ENCODE measurements around the gene PCDH10. TPM values are rescaled to one million over a fixed set of nuclear protein-coding genes. Genes with fewer than 3 reads are reported as not detected.

Gene PCDH10
- total and polyA plus RNA-seq, 10 of the 15 experiments (the other 5 are each of a cell fraction or from before 2014, with no cell fraction given) = under 0.01 to 0.38 (median 0.02) TPM; not detected in 6

- no peak for TF ChIP-seq KDM1A (IDR thresholded peaks at IDR 0.05; ENCODE audit: borderline replicate concordance)
- TF ChIP-seq MYC (IDR thresholded peaks at IDR 0.05; ENCODE audit: insufficient read depth, insufficient read length, insufficient replicate concordance, low read length, severe bottlenecking) = no peak
- no peak for TF ChIP-seq FOS (IDR thresholded peaks at IDR 0.05; ENCODE audit: borderline replicate concordance, extremely low read depth, insufficient read length)
- TF ChIP-seq RELA (IDR thresholded peaks at IDR 0.05; ENCODE audit: borderline replicate concordance, partially characterized antibody) = no peak
- no peak for TF ChIP-seq NR2C2 (IDR thresholded peaks at IDR 0.05; ENCODE audit: borderline replicate concordance, control insufficient read depth, insufficient read length, low read depth)
- TF ChIP-seq JUND (IDR thresholded peaks at IDR 0.05; ENCODE audit: low read depth, low read length) = no peak
- TF ChIP-seq, protein P1, sequence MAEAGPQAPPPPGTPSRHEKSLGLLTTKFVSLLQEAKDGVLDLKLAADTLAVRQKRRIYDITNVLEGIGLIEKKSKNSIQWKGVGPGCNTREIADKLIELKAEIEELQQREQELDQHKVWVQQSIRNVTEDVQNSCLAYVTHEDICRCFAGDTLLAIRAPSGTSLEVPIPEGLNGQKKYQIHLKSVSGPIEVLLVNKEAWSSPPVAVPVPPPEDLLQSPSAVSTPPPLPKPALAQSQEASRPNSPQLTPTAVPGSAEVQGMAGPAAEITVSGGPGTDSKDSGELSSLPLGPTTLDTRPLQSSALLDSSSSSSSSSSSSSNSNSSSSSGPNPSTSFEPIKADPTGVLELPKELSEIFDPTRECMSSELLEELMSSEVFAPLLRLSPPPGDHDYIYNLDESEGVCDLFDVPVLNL (IDR thresholded peaks at IDR 0.05; ENCODE audit: low read depth, low read length) = no peak
- TF ChIP-seq CREM (IDR thresholded peaks at IDR 0.05; ENCODE audit: low read depth) = no peak
- TF ChIP-seq WRNIP1 (IDR thresholded peaks at IDR 0.05; ENCODE audit: borderline replicate concordance, low read depth, low read length) = no peak
- no peak for TF ChIP-seq IKZF1 (conservative IDR thresholded peaks at IDR 0.05)
- TF ChIP-seq NR2C1 (IDR thresholded peaks at IDR 0.05) = no peak
- no peak for TF ChIP-seq NRF1 (conservative IDR thresholded peaks at IDR 0.05; ENCODE audit: low read depth, low read length)
- TF ChIP-seq POU2F2 (IDR thresholded peaks at IDR 0.05; ENCODE audit: borderline replicate concordance, low read depth, low read length) = no peak
- TF ChIP-seq, protein P2, sequence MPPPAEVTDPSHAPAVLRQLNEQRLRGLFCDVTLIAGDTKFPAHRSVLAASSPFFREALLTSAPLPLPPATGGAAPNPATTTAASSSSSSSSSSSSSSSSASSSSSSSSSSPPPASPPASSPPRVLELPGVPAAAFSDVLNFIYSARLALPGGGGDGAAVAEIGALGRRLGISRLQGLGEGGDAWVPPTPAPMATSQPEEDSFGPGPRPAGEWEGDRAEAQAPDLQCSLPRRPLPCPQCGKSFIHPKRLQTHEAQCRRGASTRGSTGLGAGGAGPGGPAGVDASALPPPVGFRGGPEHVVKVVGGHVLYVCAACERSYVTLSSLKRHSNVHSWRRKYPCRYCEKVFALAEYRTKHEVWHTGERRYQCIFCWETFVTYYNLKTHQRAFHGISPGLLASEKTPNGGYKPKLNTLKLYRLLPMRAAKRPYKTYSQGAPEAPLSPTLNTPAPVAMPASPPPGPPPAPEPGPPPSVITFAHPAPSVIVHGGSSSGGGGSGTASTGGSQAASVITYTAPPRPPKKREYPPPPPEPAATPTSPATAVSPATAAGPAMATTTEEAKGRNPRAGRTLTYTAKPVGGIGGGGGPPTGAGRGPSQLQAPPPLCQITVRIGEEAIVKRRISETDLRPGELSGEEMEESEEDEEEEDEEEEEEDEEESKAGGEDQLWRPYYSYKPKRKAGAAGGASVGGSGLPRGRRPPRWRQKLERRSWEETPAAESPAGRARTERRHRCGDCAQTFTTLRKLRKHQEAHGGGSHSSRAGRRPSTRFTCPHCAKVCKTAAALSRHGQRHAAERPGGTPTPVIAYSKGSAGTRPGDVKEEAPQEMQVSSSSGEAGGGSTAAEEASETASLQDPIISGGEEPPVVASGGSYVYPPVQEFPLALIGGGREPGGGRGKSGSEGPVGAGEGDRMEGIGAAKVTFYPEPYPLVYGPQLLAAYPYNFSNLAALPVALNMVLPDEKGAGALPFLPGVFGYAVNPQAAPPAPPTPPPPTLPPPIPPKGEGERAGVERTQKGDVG (CRISPR knock-in tag; IDR thresholded peaks at IDR 0.05) = no peak
- no peak for TF ChIP-seq POLR2AphosphoS5 (IDR thresholded peaks at IDR 0.05; ENCODE audit: low read length)
- TF ChIP-seq FOXM1 (IDR thresholded peaks at IDR 0.05; ENCODE audit: low read depth, low read length) = no peak
Observed at GRCh38 chr4:133127500-133127899, 21.6 kb upstream of the PCDH10 start (continued).
